HCT116 (cell line): ENCODE measurements around the gene TLE3. TPM values are rescaled to one million over a fixed set of nuclear protein-coding genes. Genes with fewer than 3 reads are reported as not detected.

Source experiments
- ATAC-seq: fragments of 200-7000 bp; cut with Tn5 transposase; 2 replicates; pipeline ENCODE4 v1.9.1; 2020; ENCODE audit warnings: mild to moderate bottlenecking, moderate library complexity
- BruUV-seq: library from RNA; stranded (reverse); fragments of 400-500 nt; replicated peaks from 2 replicates; lab custom pipeline; 2021; lab: Mats Ljungman, UMichigan
- CTCF ChIA-PET: fragments of 300-600 bp; sonication (Branson Sonifier 250); formaldehyde crosslinking; loops from one replicate; lab custom pipeline; 2021; ENCODE audit warnings: antibody characterized with exemption; lab: Charles Lee
- POLR2A ChIA-PET: fragments of 300-600, 350-600 bp; sonication (Branson Sonifier 250); formaldehyde crosslinking; loops from one replicate; lab custom pipeline; 2021; ENCODE audit warnings: antibody characterized with exemption; lab: Charles Lee
- RAD21 ChIA-PET, 2 experiments: fragments of 300-600 bp; sonication (Branson Sonifier 250); formaldehyde crosslinking; loops; one replicate each; lab custom pipeline; 2023; ENCODE audit warnings: low total read pairs in 2 of 2; ENCODE audit not compliant: uncharacterized antibody in 2 of 2, unreplicated experiment in 2 of 2, low non-redundant PET in 1 of 2; lab: Charles Lee
- DNase-seq: peaks from one replicate; pipeline ENCODE4 v3.0.0-alpha.2; 2010; ENCODE audit warnings: low read depth, low spot score
- H2AFZ ChIP-seq: fragments of 200-600 bp; shearing (Covaris generic), sonication (generic); 2 replicates; pipeline ENCODE4 v1.6.1; 2017; ENCODE audit warnings: low read depth, mixed run types, mixed read lengths, antibody characterized with exemption, low read length; ENCODE audit not compliant: poor library complexity, severe bottlenecking
- H3K27ac ChIP-seq: 2 replicates; pipeline ENCODE4 v1.5.1; 2012; ENCODE audit warnings: low read depth, low read length
- H3K27me3 ChIP-seq: fragments of 200-600 bp; sonication (generic); 2 replicates; pipeline ENCODE4 v1.6.1; 2016; ENCODE audit warnings: mixed run types, low read length, mixed read lengths; ENCODE audit not compliant: insufficient read depth
- H3K36me3 ChIP-seq, 2 experiments: fragments of 200-500 bp in 1 of 2; fragments of 200-600 bp in 1 of 2; sonication (Bioruptor generic) in 1 of 2; sonication (generic) in 1 of 2; 2 replicates each; pipeline versions ENCODE4 v1.5.1 to v1.6.1; 2014 to 2016; ENCODE audit warnings: low read length in 2 of 2, inconsistent platforms in 1 of 2, mixed read lengths in 1 of 2, mixed run types in 1 of 2; ENCODE audit not compliant: insufficient read depth in 2 of 2, control insufficient read depth in 1 of 2
- H3K4me1 ChIP-seq, 2 experiments: fragments of 200-600 bp in 1 of 2; sonication (generic) in 1 of 2; 2 replicates each; pipeline versions ENCODE4 v1.5.1 to v1.6.1; 2012 to 2017; ENCODE audit warnings: low read length in 2 of 2, inconsistent platforms in 1 of 2, mild to moderate bottlenecking in 1 of 2, mixed read lengths in 1 of 2, mixed run types in 1 of 2, moderate library complexity in 1 of 2; ENCODE audit not compliant: insufficient read depth in 2 of 2, control insufficient read depth in 1 of 2
- H3K4me2 ChIP-seq: fragments of 200-600 bp; sonication (generic); 2 replicates; pipeline ENCODE4 v1.6.1; 2017; ENCODE audit warnings: mixed run types, low read length, mixed read lengths
- H3K4me3 ChIP-seq, 2 experiments: fragments of 200-600 bp in 1 of 2; sonication (generic) in 1 of 2; replicated peaks in 1 of 2; 2 replicates each; pipeline ENCODE4 v1.5.1; 2011 to 2016; ENCODE audit warnings: low read length in 2 of 2, control low read depth in 1 of 2, low read depth in 1 of 2, mild to moderate bottlenecking in 1 of 2, mixed read lengths in 1 of 2, mixed run types in 1 of 2
- H3K79me2 ChIP-seq: fragments of 200-600 bp; sonication (generic); 2 replicates; pipeline ENCODE4 v1.6.1; 2017; ENCODE audit warnings: mild to moderate bottlenecking, mixed run types, low read length, moderate library complexity, mixed read lengths; ENCODE audit not compliant: insufficient read depth
- H3K9ac ChIP-seq: fragments of 200-600 bp; sonication (generic); 2 replicates; pipeline ENCODE4 v1.6.1; 2016; ENCODE audit warnings: low read length, mixed read lengths
- H3K9me2 ChIP-seq: fragments of 200-600 bp; sonication (generic), shearing (Covaris generic); 2 replicates; pipeline ENCODE4 v1.6.1; 2017; ENCODE audit warnings: mixed run types, mild to moderate bottlenecking, moderate library complexity; ENCODE audit not compliant: insufficient read depth
- H3K9me3 ChIP-seq, 2 experiments: fragments of 200-500 bp in 1 of 2; fragments of 200-600 bp in 1 of 2; sonication (Bioruptor generic) in 1 of 2; sonication (generic) in 1 of 2; 2 replicates each; pipeline ENCODE4 v1.6.1; 2014 to 2017; ENCODE audit warnings: low read length in 2 of 2, mixed read lengths in 2 of 2, inconsistent platforms in 1 of 2, low read depth in 1 of 2, mild to moderate bottlenecking in 1 of 2, mixed run types in 1 of 2, moderate library complexity in 1 of 2; ENCODE audit not compliant: control insufficient read depth in 1 of 2, insufficient read depth in 1 of 2
- H4K20me1 ChIP-seq: fragments of 200-600 bp; sonication (generic), shearing (Covaris generic); 2 replicates; pipeline ENCODE4 v1.6.1; 2017; ENCODE audit warnings: mixed run types, mild to moderate bottlenecking, moderate library complexity; ENCODE audit not compliant: insufficient read depth
- CBX3 ChIP-seq: IDR thresholded peaks from 2 replicates; pipeline ENCODE4 v1.6.1; 2012; ENCODE audit warnings: low read depth
- CEBPB ChIP-seq: IDR thresholded peaks from 2 replicates; pipeline ENCODE4 v1.6.1; 2012; ENCODE audit warnings: low read depth
- CTCF ChIP-seq, 3 experiments: fragments of 200-600 bp in 1 of 3; sonication (generic) in 1 of 3; IDR thresholded peaks in 2 of 3; conservative IDR thresholded peaks in 1 of 3; 2 replicates each; pipeline ENCODE4 v1.5.1; 2012 to 2017; ENCODE audit warnings: low read depth in 2 of 3, low read length in 2 of 3, antibody characterized with exemption in 1 of 3, borderline replicate concordance in 1 of 3, control low read depth in 1 of 3, mild to moderate bottlenecking in 1 of 3, mixed read lengths in 1 of 3, mixed run types in 1 of 3, moderate library complexity in 1 of 3; ENCODE audit not compliant: insufficient read depth in 1 of 3
- EGR1 ChIP-seq: IDR thresholded peaks from 2 replicates; pipeline ENCODE4 v1.6.1; 2012; ENCODE audit warnings: low read depth
- ELF1 ChIP-seq: IDR thresholded peaks from 2 replicates; pipeline ENCODE4 v1.6.1; 2012; ENCODE audit warnings: low read depth, borderline replicate concordance
- EZH2 ChIP-seq: fragments of 200-600 bp; sonication (generic); IDR thresholded peaks from 2 replicates; pipeline ENCODE4 v1.6.1; 2017; ENCODE audit warnings: antibody characterized with exemption, mixed run types
- MAX ChIP-seq: IDR thresholded peaks from 2 replicates; pipeline ENCODE4 v1.6.1; 2012
- POLR2A ChIP-seq: IDR thresholded peaks from 2 replicates; pipeline ENCODE4 v1.7.0; 2011; ENCODE audit warnings: borderline replicate concordance; ENCODE audit not compliant: insufficient read depth, insufficient read length; ENCODE audit errors: extremely low read depth
- RAD21 ChIP-seq: IDR thresholded peaks from 2 replicates; pipeline ENCODE4 v1.6.1; 2012; ENCODE audit warnings: low read depth, mild to moderate bottlenecking
- SIN3A ChIP-seq: IDR thresholded peaks from 2 replicates; pipeline ENCODE4 v1.6.1; 2012; ENCODE audit warnings: low read depth
- SP1 ChIP-seq: IDR thresholded peaks from 2 replicates; pipeline ENCODE4 v1.6.1; 2012; ENCODE audit warnings: low read depth
- SRF ChIP-seq: IDR thresholded peaks from 2 replicates; pipeline ENCODE4 v1.6.1; 2012; ENCODE audit warnings: low read depth
- TCF7L2 ChIP-seq: IDR thresholded peaks from 2 replicates; pipeline ENCODE4 v1.7.0; 2011; ENCODE audit warnings: borderline replicate concordance, inconsistent platforms; ENCODE audit not compliant: insufficient read depth, insufficient read length; ENCODE audit errors: extremely low read depth
- YY1 ChIP-seq: IDR thresholded peaks from 2 replicates; pipeline ENCODE4 v1.6.1; 2011; ENCODE audit warnings: low read length, low read depth, moderate library complexity, mild to moderate bottlenecking; ENCODE audit not compliant: insufficient replicate concordance; ENCODE audit errors: extremely low read depth
- ZBTB33 ChIP-seq: IDR thresholded peaks from 2 replicates; pipeline ENCODE4 v1.6.1; 2011; ENCODE audit warnings: mild to moderate bottlenecking, low read length, moderate library complexity; ENCODE audit not compliant: insufficient replicate concordance; ENCODE audit errors: extremely low read depth
- ZFX ChIP-seq: fragments of 450-650 bp; IDR thresholded peaks from 2 replicates; pipeline ENCODE4 v1.6.1; 2017
- ZNF274 ChIP-seq: fragments of 200-500 bp; sonication (Bioruptor generic); IDR thresholded peaks from 2 replicates; pipeline ENCODE4 v1.6.1; 2014; ENCODE audit warnings: mild to moderate bottlenecking, low read depth, low read length, inconsistent platforms
- intact Hi-C: fragments of 100-400 bp; cut with micrococcal nuclease; formaldehyde crosslinking; loops from 2 replicates; pipeline ENCODE4 v1.10.0; 2022
- total RNA-seq: library from RNA; stranded (reverse); gene quantifications from one replicate; pipeline ENCODE4 v1.2.1, GENCODE V29; 2021; ENCODE audit not compliant: unreplicated experiment

The TLE3 gene
- total RNA-seq, 1 experiment from 2014 or later = 53.9 TPM

GRCh38 chr15:70004826-70005225, 92.9 kb downstream of the TLE3 start:
- no peak overlapping the region for H3K4me2 ChIP-seq
- H3K4me1 ChIP-seq = no peaks in the 10 kb centered on the region
- no peaks in the 10 kb centered on the region for H3K9me2 ChIP-seq
- POLR2A ChIA-PET = no interaction called here
- peaks cover 0 to 10% of the 10 kb centered on the region in 2 experiments; a peak in 2 of 4 replicates for H3K9me3 ChIP-seq
- no peaks in the 10 kb centered on the region for H3K79me2 ChIP-seq
- no peak for DNase-seq
- RAD21 ChIA-PET = no interaction called here
- no peaks in the 10 kb centered on the region for H3K27me3 ChIP-seq
- no peaks in the 10 kb centered on the region for H3K36me3 ChIP-seq
- TF ChIP-seq RAD21 = no peak
- no peak for TF ChIP-seq YY1
- TF ChIP-seq CBX3 = no peak
- no peak for TF ChIP-seq CEBPB
- TF ChIP-seq SIN3A = no peak
- TF ChIP-seq CTCF (IDR thresholded peaks at IDR 0.05 in 2 of 3, conservative IDR thresholded peaks at IDR 0.05 in 1 of 3; ENCODE audit: borderline replicate concordance in 1 of 3, insufficient read depth in 1 of 3, low read depth in 2 of 3, low read length in 2 of 3) = no peak
- no peak for TF ChIP-seq ZFX
- TF ChIP-seq EGR1 = no peak
- no peak for TF ChIP-seq ZNF274
- TF ChIP-seq EZH2 = no peak
- TF ChIP-seq TCF7L2 = no peak
- TF ChIP-seq SRF = no peak
- TF ChIP-seq ELF1 = no peak
- no peak for TF ChIP-seq MAX
- no peak for TF ChIP-seq SP1
- no peak for TF ChIP-seq POLR2A
- no peak for TF ChIP-seq ZBTB33
- BruUV-seq = no TSS peak
- ATAC-seq = no peak
- no peak overlapping the region for H3K9ac ChIP-seq
- H3K4me3 ChIP-seq = no peak overlapping the region
- no peak overlapping the region for H2AFZ ChIP-seq
- CTCF ChIA-PET = no interaction called here
- H3K27ac ChIP-seq = no peak overlapping the region
- H4K20me1 ChIP-seq = no peaks in the 10 kb centered on the region
- intact Hi-C loops = no loop called here
